Stimulated activated CD4-positive, alpha-beta T cell treated with anti-CD3 and anti-CD28 coated beads, Interleukin-12 subunit alpha, Interleukin-12 subunit beta, amount 100 ng/mL, for 24 hours (primary cell): ENCODE measurements around the gene METTL16.

ENCODE experiments used
- DNase-seq, 2 experiments: peaks; one replicate each; pipeline ENCODE4 v3.0.0-alpha.2; 2020; ENCODE audit warnings: low read depth in 2 of 2

The METTL16 gene

DNA sequence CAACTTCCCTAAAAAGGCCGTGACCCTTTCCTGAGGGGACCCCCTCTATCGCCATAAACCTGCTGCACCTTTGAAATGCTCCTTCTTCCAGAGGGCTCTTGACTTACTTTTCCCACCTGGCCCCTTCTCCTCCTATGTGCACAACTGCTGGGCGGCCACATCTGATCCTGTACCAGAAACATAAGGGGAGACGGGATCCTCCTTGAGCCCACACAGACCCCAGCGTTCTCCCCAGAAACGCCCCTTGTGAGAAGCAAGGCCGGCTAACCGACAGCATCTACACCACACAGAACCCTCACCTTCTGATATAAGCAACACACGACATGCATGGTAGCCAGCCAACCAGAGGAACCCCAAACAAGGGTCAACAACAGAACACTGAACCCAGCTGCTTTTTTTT, 96.6 kb downstream of the METTL16 start:
- no peak for DNase-seq

DNA sequence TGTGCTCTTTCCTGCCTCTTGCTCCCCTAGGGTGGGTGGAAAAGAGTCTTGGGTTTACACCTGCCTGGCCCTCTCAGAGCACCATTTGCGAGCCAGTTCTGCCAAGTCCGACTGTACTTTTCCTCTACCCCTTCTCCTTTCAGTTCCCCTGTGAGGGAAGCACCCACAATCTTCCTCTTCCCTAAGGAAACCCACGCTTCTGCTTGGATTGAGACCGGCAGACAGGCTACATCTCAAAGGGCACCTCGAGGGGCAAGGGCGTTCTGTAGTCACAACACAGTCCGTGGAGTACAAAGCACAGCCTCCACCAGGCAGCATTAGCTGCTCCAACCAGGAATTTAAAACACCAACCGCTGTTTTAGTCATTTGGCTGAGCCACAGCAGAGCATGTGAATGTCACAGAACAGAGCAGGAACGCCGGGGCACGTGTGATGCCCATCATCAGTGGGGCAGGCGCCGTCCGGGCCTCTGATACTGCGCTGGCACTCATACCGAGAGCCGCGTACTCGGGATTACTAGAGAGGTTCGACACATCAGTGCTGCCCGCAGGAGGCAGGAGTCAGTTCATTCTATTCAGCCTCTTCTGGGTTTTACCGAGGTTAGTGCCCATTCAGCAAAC, 97.1 kb downstream of the METTL16 start:
- DNase-seq = no peak

GRCh38 chr17:2412561-2413021, 99.1 kb downstream of the METTL16 start:
- no peak for DNase-seq

DNA sequence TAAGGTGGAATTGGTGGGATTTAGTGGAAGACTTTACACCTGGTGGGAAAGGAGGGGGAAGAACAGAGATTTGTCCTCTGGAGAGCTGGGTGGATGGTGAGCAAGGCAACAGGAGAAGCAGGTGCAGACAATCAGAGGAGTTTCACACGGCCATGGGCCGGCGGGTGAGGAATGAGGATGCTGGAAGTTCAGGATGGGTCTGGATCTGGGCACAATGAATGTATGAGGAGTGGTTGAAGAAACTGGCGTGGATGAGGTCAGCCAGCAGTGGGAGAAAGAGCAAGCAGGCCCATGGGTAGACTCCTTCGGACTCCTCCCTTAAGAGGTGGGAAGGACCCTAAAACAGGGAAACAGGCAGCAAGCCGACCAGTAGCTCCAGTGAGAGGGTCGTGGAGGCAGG, 100.7 kb downstream of the METTL16 start:
- no peak for DNase-seq

GRCh38 chr17:2406903-2407790, 104.5 kb downstream of the METTL16 start:
- DNase-seq = no peak

- DNase-seq = no peak
These were observed 105.3 kb downstream of the METTL16 start for GRCh38 chr17:2406271-2406902.

DNA sequence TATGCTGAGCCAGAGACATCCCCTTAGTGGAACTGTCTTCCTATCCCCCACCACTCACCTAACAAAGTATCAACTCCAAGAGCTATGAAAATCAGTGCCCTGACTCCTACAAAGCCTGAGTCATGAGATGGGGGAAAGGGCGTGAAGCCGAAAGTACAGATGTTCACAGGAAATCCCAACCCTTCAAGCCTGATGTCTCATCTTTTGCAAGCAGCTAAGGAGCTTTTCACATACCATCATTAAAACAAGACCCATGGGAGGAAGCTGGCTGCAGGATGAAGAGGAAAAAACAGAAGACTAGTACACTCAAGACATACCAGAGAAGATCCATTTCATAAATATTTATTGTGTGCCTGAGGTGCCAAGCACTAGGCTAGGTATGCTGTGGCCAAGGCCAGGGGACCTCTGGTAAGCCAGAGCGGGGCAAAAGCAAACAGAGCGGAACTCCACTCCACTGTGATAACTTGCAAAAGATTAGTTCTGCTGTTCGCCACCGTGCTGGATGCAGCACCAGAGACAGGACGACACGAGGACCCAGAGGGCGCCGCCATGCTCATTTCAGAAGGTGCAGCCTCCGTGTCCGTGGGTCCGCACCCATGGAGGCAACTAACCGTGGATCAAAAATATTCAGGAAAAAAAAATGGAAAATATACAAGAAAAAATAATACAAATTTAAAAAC, 106.3 kb downstream of the METTL16 start:
- DNase-seq = no peak

- DNase-seq = no peak
These were observed 108.6 kb downstream of the METTL16 start for GRCh38 chr17:2403044-2403443.

DNA sequence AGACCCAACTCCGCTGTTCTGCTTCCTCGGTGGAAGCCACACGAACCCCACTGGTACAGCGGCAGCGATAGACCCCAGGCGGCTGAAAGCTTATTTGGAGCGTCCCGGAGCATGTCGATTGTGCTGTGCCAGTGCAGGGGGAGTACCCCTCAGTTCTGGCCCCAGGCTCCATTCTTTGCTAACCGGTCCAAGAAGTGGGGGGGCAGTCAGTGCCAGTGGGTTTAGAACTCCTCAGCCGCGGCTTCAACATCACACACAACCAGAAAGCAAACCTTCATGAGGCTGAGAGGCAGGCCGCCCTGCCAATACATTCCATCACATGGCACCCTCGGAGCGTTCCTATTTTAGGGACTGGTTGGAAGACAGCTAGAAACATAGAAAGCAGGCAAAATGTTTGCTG, 109.1 kb downstream of the METTL16 start:
- no peak for DNase-seq

DNA sequence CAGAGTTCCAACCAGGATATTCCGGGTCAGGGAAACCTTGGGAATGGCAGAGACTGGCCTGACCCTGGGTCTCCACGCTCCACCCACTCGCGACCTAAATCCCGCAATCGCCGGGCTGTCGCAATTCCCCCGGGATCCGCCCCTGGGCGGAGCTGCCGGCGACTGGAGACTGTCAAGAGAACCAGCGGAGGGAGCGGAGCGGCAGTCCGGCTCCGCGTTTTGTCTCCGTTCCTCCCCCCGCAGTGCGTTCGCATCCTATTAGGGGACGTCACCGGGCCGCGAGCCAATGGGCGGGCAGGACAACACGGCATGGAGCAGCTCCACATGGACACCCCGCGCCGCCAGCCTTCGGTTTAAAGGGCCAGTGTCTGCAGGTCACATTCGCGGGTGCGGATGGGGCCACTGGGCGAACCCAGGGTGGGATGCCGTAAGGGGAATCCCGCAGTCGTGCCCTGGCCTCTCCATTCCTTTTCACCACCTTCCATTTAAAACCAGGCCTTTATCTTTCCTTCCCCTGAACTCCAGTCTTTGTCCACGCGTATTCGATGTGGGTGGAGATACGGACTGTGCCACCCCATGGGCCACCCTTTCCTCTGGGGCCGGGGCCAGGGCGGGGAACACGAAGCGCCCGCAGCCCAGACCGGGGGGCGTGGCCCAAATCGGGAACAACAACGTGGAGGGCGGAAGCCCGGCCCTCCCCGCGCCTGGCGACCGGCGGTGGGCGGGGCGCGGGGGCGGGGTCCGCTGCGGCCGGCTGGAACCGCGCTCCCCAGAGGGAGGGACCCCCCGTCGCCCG, 110.1 kb downstream of the METTL16 start:
- peak; percentile 98 to 99 for DNase-seq

GRCh38 chr17:2400877-2401425, 110.7 kb downstream of the METTL16 start, which contains the start of gene MNT:
TSS of gene MNT (minus strand) at chr17:2401060. CDS start at chr17:2400712, 348 bp downstream.
- peak; percentile 88 to 89 for DNase-seq

DNA sequence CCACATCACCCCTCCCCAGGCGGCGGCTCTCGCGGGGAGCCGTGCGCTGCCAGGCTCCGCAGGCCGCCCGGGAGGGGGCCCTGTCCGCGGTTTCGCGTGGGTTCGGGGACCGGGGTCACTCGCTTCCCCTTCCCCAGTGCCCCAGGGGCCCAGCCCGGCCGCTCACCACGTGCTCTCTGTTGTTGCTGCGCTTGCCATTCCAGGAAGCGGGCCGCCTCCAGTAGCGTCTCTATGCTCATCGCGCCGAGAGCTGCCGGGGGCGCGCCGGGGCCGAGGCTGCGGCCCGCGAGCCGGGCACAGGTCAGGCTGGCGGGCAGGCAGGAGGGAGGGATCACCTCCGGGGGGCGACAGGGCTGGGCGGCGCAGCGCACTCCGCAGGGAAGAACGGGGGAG, 111.2 kb downstream of the METTL16 start:
- DNase-seq = peak in 1 of 2 experiments; percentile 49

GRCh38 chr17:2399572-2400473, 111.9 kb downstream of the METTL16 start:
- DNase-seq = peak; percentile 80 to 92

GRCh38 chr17:2398655-2399571, 112.8 kb downstream of the METTL16 start:
- peak in 1 of 2 experiments; percentile 36 for DNase-seq

DNA sequence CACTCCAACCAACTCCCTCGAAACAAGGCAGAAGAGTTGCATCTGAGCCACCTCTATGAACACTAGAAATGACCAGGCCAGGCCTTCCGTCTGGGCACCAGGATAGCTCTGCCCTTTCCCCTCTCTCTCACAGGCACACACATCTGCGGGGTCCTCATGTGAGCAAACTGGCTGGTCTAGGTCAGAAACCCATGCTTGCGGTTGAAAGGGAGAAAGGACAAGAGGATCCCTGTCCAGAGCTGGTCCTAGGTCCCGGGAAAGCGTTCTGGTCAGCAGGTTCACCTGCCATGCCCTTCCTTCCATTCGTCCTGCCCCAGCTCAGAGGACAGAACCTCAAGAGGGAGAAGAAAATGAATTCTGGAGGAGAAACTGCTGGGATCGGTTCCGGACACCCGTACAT, 113.5 kb downstream of the METTL16 start:
- DNase-seq = no peak

DNA sequence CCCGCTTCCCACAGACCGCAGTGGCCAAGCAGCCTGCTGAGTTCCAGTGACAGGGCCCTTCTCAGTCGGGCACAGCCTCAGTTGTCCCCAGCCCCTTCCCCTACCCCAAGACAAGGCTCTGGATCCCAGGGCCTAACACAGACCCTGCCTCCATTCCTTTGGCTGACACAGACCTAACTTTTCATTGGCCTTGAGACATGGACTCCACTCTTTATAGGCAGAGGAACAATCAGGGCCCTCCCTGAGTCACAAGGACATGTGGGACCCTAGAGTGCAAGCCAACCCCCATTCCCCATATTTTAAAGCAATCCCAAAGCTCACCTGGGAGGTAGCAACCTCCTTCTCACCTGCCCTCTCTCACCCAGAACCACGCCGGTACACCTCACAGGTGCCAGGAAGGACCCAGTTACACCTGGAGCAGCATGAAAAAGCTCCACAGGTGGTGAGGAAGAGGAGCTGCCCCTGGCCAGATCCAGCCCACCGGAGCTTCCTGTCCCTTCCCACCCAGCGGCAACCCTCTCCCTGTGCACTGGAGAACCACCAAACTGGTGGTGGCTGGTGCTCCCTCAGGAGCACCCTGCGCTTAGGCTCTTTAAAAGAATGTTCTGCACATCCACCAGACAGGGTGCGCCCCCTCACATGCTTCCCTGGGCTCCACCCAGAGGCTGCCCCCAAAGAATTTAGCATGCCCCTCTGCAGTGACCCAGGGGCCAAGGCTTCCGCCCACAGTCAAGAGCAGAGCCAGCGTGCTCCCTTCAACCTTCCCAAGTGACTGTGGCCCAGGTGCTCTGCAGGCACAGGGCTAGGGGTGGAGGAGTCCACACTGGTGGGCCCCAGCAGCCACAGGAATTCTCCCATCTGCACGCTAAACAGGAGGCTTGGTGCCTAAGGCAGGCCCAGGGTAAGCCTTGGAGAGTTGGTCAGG, 114.2 kb downstream of the METTL16 start:
- no peak for DNase-seq

DNA sequence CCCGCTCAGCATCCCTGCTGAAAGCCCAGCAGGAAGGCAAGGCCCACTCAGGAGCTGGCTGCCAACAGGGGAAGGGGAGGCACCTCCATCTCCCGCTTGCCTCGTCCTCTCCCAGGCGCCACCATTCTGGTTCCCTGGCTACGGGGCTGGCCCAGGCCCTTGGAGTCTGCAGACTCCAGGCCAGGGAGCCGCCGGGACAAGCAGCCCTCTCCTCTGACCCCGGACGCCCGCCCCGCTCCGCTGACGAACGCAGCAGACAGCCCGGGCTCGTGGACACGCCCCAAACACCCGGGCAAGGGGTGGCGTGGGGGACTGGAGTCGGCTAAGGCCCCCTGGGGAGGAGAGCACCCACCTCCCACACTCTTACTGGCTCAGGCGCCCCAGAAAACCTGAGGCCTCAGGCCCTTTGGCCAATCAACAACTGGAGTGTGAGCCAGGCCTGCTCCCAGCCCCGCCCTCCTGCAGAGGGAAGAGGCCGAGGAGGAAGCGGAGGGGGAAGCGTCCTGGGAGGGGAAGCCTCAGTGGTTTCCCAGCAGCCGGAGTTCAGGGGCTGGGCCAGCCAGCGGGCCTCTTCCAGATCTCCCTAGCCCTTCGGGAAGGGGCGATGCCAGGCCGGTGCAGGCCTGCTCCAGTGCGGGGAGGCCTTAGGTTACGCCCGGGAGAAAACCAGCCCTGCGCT, 115.0 kb downstream of the METTL16 start:
- DNase-seq = peak in 1 of 2 experiments; percentile 66
